Small intestine (tissue), 7 donors: ENCODE results near the gene SLC25A6. TPM values are rescaled to one million over a fixed set of nuclear protein-coding genes. Genes with fewer than 3 reads are reported as not detected.

ENCODE experiments used
- DNase-seq, 2 donors: peaks; one replicate each; pipeline versions ENCODE4 v3.0.0 to v3.0.0-alpha.2; 2013
- FAIRE-seq: peaks from 2 replicates; lab custom pipeline; 2012; peaks lifted over from hg19 to GRCh38; lab: Jason Lieb, UNC
- H3K27ac ChIP-seq, 3 donors: one replicate each; pipeline ENCODE4 v1.5.1; 2013; ENCODE audit warnings: low read length in 2 of 3, mild to moderate bottlenecking in 2 of 3, control low read depth in 1 of 3, inconsistent platforms in 1 of 3, low read depth in 1 of 3, moderate library complexity in 1 of 3
- H3K27me3 ChIP-seq, 3 donors: one replicate each; pipeline ENCODE4 v1.6.1; 2013; ENCODE audit warnings: low read length in 3 of 3, inconsistent platforms in 1 of 3; ENCODE audit not compliant: control insufficient read depth in 3 of 3, insufficient read depth in 3 of 3
- H3K36me3 ChIP-seq, 3 donors: one replicate each; pipeline ENCODE4 v1.6.1; 2013; ENCODE audit warnings: low read length in 3 of 3, inconsistent platforms in 1 of 3, low read depth in 1 of 3, mild to moderate bottlenecking in 1 of 3, moderate library complexity in 1 of 3; ENCODE audit not compliant: control insufficient read depth in 3 of 3, insufficient read depth in 2 of 3
- H3K4me1 ChIP-seq, 3 donors: one replicate each; pipeline ENCODE4 v1.6.1; 2013; ENCODE audit warnings: low read length in 2 of 3, inconsistent platforms in 1 of 3, low read depth in 1 of 3, mild to moderate bottlenecking in 1 of 3, moderate library complexity in 1 of 3; ENCODE audit not compliant: control insufficient read depth in 3 of 3, insufficient read depth in 2 of 3
- H3K4me3 ChIP-seq, 3 donors: one replicate each; pipeline ENCODE4 v1.5.1; 2013; ENCODE audit warnings: low read length in 3 of 3, control low read depth in 1 of 3, inconsistent platforms in 1 of 3, low read depth in 1 of 3, mild to moderate bottlenecking in 1 of 3, moderate library complexity in 1 of 3
- H3K9me3 ChIP-seq, 2 donors: one replicate each; pipeline ENCODE4 v1.6.1; 2013; ENCODE audit warnings: low read depth in 1 of 2, low read length in 1 of 2; ENCODE audit not compliant: control insufficient read depth in 2 of 2, insufficient read depth in 1 of 2
- WGBS, 3 donors: extraction: QIAGEN DNeasy Blood & Tissue Kit; methylation state at CpG; one replicate each; pipeline ENCODE4 v1.1.7; 2013; 5-methylcytosine and 5-hydroxymethylcytosine counted together
- polyA plus RNA-seq, 4 donors: library from polyadenylated mRNA; stranded (reverse) in 3 of 4; unstranded in 1 of 4; fragments of 200-250 nt in 3 of 4; fragments of 120-200 nt in 1 of 4; gene quantifications; one replicate each; pipeline versions ENCODE4 v1.2.1 to v1.2.3, GENCODE V29; 2013
- donor health status: healthy with polysubstance abuse.
- donor health status: control.
- donor health status: control.
- donor health status: Bipolar disorder and iron deficiency.
- donor health status: healthy.

Gene SLC25A6
- polyA plus RNA-seq, 4 donors = 448 to 770 (median 609) TPM

DNA sequence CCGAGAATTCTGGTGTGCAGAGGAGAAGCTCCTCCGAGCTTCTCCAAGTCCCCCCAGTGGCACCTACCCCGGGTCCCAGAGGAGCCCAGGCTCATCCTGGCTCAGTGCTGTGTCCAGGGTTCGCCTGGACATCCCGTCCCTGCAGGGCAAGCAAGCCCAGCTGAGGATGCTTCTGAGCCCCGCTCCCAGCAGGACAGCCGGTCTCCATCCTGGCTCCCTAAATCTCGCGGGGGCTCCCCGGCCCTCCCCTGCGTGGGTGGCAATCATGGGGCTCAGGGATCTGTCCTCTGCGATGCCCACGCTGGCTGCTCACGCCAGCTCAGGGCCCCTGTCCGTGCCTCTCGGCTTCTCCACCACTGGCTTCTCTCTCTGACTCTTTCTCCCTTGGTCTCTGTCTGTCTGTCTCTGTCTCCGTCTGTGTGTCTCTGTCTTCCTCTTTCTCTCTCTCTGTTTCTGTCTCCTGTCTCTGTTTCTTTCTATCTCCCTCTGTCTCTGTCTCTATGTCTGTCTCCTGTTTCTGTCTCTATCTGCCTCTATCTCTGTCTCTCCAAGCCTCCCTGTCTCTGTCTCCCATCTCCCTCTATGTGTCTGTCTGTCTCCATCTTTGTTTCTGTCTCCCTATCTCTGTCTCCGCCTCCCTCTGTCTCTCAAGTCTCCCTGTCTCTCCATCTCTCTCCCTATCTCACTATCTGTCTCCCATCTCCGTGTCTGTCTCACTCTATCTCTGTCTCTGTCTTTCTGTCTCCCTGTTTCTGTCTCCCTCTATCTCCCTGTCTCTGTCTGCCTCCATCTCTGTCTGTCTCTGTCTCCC, 27.8 kb upstream of the SLC25A6 start:
- 91 to 93% (median 92%) methylated on average over 18 to 19 of the region's 19 CpGs for WGBS, 3 donors
- no peak overlapping the region for H3K4me3 ChIP-seq
- FAIRE-seq (no peak), DNase-seq (no peak)
- H3K4me1 ChIP-seq = no peaks in the 10 kb centered on the region
- peaks cover 0 to 42% of the 10 kb centered on the region in 2 donors for H3K9me3 ChIP-seq
- H3K27me3 ChIP-seq = no peaks in the 10 kb centered on the region
- no peak overlapping the region for H3K27ac ChIP-seq
- H3K36me3 ChIP-seq = peaks cover 0 to 43% (median 2%) of the 10 kb centered on the region in 3 donors

DNA sequence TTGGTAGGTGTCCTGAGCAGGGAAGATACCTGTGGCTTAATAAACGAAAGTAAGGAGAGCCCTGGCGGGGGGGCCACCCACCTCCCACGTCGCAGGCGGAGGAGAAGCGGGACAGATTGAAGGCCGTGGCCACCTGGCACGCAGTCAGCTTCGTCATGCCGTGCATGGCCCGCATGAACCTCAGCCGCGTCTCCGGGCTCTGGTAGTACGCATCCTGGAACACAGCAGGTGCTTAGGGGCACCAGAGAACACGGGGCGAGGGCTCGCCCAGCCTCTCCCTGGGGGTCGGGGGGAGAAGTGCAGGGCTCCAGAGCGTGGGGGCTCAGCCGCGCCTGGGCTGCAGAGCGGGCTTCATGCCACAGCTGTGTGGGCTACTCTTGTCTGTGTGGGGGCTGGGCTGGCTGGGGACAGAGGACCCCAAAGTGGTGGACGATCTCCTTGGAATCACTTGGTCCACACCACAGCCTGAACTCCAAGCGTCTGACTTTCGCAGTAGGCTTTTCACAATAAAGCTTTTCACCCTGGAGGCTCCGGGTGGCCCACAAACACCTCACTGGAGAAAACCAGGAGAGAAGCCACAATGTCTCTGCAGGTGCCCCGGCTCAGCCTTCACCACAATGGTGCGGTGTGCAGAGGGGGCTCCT, 27.1 kb upstream of the SLC25A6 start:
- Histone ChIP-seq H3K9me3 (peaks cover 0 to 40% of the 10 kb centered on the region in 2 donors), H3K36me3 (peaks cover 0 to 46% (median 2%) of the 10 kb centered on the region in 3 donors), H3K4me1 (no peaks in the 10 kb centered on the region), H3K27ac (no peak overlapping the region), H3K4me3 (no peak overlapping the region), H3K27me3 (no peaks in the 10 kb centered on the region)
- FAIRE-seq (no peak), DNase-seq (no peak)
- 93 to 94% (median 93%) methylated on average over 29 of the region's 29 CpGs for WGBS, 3 donors

DNA sequence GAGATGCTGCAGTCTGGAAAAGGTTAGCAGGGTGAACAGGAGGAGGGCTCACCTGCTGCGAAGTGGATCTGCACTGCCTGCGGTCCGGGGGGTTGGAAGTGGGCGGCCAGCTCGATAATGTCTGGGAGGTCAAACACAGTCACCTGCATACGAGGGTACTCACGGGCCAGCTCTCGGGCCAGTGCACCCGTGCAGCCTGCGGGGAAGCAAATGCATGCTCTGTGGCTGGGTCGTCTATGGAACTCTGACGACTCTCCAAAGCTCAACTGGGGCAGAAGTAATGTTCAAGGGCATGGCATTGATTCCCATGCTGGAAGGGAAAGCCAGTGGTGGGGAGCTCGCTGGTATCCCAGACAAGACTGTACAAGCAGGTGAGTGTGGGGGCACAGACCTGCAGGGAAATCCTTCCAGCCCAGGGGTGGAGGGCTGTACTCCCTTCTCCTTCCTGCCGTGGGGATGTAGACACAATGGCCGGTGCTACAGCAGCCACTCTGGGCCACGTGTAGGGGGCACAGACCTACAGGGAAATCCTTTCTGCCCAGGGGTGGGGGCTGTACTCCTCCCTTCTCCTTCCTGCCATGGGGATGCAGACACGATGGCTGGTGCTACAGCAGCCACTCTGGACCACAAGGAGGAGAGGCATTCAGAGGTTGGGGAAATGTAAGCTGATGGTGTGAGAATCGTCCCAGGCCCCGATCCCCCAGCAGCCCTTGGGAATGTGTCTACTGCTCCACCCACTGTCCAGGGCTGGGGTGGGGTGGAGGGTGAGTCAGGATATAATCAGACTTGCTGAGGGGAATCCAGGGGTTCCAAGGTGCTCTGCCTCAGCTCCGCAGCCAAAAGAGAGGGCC, 26.2 kb upstream of the SLC25A6 start:
- no peaks in the 10 kb centered on the region for H3K27me3 ChIP-seq
- DNase-seq (no peak), FAIRE-seq (no peak)
- H3K27ac ChIP-seq = no peak overlapping the region
- 93 to 96% (median 93%) methylated on average over 19 to 20 of the region's 20 CpGs for WGBS, 3 donors
- H3K36me3 ChIP-seq = peaks cover 0 to 52% (median 4%) of the 10 kb centered on the region in 3 donors
- peaks cover 0 to 33% of the 10 kb centered on the region in 2 donors for H3K9me3 ChIP-seq
- H3K4me3 ChIP-seq = no peak overlapping the region
- H3K4me1 ChIP-seq = no peaks in the 10 kb centered on the region

DNA sequence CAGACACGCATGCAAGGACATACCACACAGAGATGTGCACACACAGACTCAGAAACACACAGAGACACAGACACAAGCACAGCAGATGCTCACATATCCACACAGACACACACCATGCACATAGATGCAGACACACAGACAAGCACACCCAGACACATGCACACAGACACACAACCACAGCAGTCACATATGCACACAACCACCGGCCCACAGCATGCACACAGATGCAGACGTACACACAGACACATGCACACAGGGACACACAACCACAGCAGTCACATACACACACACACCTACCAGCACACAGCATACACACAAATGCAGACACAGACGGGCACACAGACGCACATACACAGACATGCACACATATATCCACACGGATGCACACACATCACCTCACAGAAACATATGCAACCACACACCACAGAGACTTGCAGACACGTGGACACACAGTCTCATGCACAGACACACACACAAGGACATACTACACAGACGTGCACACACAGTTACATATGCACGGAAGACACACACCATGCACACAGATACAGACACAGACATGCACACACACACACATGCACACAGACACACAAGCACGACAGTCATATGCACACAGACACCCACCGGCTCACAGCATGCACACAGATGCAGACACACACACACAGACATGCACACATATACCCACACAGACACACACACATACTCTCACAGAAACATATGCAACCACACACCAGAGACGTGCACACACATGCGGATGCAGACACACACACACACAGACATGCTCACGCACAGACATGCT, 25.2 kb upstream of the SLC25A6 start:
- peaks cover 0 to 24% of the 10 kb centered on the region in 2 donors for H3K9me3 ChIP-seq
- no peaks in the 10 kb centered on the region for H3K27me3 ChIP-seq
- peaks cover 0 to 56% (median 4%) of the 10 kb centered on the region in 3 donors for H3K36me3 ChIP-seq
- no peak overlapping the region for H3K27ac ChIP-seq
- H3K4me1 ChIP-seq = no peaks in the 10 kb centered on the region
- no peak for FAIRE-seq
- DNase-seq = no peak
- no peak overlapping the region for H3K4me3 ChIP-seq
- WGBS, 3 donors = 70 to 86% (median 77%) methylated on average over 14 of the region's 14 CpGs

DNA sequence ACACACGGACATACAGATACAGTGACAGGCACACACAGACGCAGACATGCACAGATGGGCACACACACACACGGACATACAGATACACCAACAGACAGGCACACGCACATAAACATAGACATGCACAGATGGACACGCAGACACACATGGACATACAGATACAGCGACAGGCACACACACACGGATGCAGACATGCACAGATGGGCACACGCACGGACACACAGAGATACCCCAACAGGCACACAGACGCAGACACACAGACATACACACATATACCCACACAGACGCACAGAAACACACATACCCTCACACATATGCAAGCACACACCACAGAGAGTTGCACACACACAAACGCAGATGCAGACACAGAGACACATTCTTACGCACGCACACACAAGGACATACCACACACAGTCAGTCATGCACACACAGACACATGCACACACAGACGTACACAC, 24.4 kb upstream of the SLC25A6 start:
- Histone ChIP-seq H3K4me3 (no peak overlapping the region), H3K36me3 (peaks cover 0 to 56% (median 4%) of the 10 kb centered on the region in 3 donors), H3K9me3 (peaks cover 0 to 16% of the 10 kb centered on the region in 2 donors), H3K27me3 (no peaks in the 10 kb centered on the region), H3K27ac (no peak overlapping the region), H3K4me1 (no peaks in the 10 kb centered on the region)
- no peak for FAIRE-seq
- DNase-seq = no peak
- 71 to 84% (median 74%) methylated on average over 15 of the region's 15 CpGs for WGBS, 3 donors

DNA sequence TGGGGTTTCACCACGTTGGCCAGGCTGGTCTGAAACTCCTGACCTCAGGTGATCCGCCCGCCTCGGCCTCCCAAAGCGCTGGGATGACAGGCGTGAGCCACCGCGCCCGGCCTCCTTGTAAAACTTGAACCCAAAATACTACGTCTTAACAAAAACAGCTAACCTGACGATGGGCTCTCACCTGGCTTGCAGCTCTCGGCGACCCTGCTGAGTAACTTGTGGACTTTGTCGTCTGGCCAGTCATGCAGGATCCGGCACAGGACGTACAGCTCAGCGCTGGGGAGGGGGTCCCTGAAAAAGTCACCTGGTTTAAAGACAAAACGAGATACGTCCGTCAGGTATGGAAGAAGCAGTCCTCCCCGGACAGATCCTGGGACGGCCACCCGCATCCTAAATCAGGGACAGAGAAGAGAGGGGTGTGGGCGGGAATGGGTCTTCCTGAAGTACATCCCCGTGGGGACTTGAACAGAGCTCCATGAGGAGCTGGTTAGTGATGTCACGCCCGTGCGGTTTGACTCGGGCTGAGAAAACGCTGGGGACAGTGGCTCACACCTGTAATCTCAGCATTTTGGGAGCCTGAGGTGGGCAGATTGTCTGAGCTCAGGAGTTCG, 20.7 kb upstream of the SLC25A6 start:
- Histone ChIP-seq H3K27ac (no peak overlapping the region), H3K36me3 (peaks cover 0 to 50% (median 7%) of the 10 kb centered on the region in 3 donors), H3K4me3 (no peak overlapping the region), H3K27me3 (no peaks in the 10 kb centered on the region), H3K9me3 (no peaks in the 10 kb centered on the region), H3K4me1 (no peaks in the 10 kb centered on the region)
- no peak for FAIRE-seq
- WGBS, 3 donors = 91 to 93% (median 91%) methylated on average over 28 to 31 of the region's 31 CpGs
- no peak for DNase-seq

DNA sequence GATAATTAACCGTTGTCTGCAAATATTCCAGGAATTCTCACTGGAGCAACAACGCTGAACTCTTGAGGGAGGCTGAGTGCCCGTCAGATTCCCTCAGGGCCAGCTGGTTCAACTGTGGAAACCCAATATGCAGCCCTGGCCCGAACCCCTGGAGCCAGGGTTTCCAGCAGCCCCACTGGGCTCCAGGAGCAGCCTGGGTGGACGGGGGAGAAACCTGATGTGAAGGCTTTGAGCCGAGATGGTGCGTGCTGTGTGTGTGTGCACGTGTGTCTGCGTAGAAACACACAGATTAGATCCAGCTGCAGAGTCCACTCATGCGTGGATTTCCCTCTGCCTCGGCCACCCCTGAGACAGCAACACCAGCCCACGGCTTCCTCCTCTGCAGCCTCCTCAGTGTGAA, 19.4 kb upstream of the SLC25A6 start:
- Histone ChIP-seq H3K9me3 (no peaks in the 10 kb centered on the region), H3K27me3 (no peaks in the 10 kb centered on the region), H3K27ac (no peak overlapping the region), H3K36me3 (peaks cover 0 to 44% (median 8%) of the 10 kb centered on the region in 3 donors), H3K4me3 (no peak overlapping the region), H3K4me1 (no peaks in the 10 kb centered on the region)
- FAIRE-seq (no peak), DNase-seq (no peak)
- WGBS, 3 donors = 84 to 90% (median 84%) methylated on average over 12 of the region's 12 CpGs
